ENCODE measurements around the gene ZNF786.

GRCh38 chr7:149028346-149029109, 62.0 kb downstream of the ZNF786 start, which contains the start of gene PDIA4:
- TF ChIP-seq YY1 (IDR thresholded peaks at IDR 0.05; ENCODE audit: insufficient read depth, insufficient read length) = no peak
- no peak for TF ChIP-seq SUZ12 (IDR thresholded peaks at IDR 0.05; ENCODE audit: extremely low read depth, insufficient read depth, insufficient read length)
